WTC11 (cell line): Measurements from ENCODE around the gene BOC. TPM values are rescaled to one million over a fixed set of nuclear protein-coding genes. Genes with fewer than 3 reads are reported as not detected.

ENCODE experiments used
- ATAC-seq: fragments of 200-7000 bp; cut with Tn5 transposase; 2 replicates; pipeline ENCODE4 v1.10.0; 2021; ENCODE audit warnings: mild to moderate bottlenecking, moderate library complexity
- CTCF ChIA-PET: fragments of 300-600 bp; sonication (Branson Sonifier 250); formaldehyde crosslinking; loops from one replicate; lab custom pipeline; 2021; ENCODE audit warnings: antibody characterized with exemption; lab: Charles Lee
- POLR2A ChIA-PET: fragments of 350-600 bp; sonication (Branson Sonifier 250); formaldehyde crosslinking; loops from one replicate; lab custom pipeline; 2021; ENCODE audit warnings: antibody characterized with exemption; lab: Charles Lee
- DNase-seq: peaks from one replicate; pipeline ENCODE4 v3.0.0; 2021; ENCODE audit warnings: low spot score
- H3K27ac Mint-ChIP-seq: 2 replicates; pipeline ENCODE4 v1.8.0; 2021; ENCODE audit warnings: mixed read lengths
- H3K27me3 Mint-ChIP-seq: 2 replicates; pipeline ENCODE4 v1.8.0; 2021; ENCODE audit warnings: low read depth, mild to moderate bottlenecking, moderate library complexity, mixed read lengths
- H3K36me3 Mint-ChIP-seq: 2 replicates; pipeline ENCODE4 v1.8.0; 2021; ENCODE audit warnings: mixed read lengths
- H3K4me1 Mint-ChIP-seq: 2 replicates; pipeline ENCODE4 v1.8.0; 2022; ENCODE audit warnings: mixed read lengths
- H3K4me3 Mint-ChIP-seq: 2 replicates; pipeline ENCODE4 v1.8.0; 2021; ENCODE audit warnings: mild to moderate bottlenecking, moderate library complexity, mixed read lengths
- H3K9me3 Mint-ChIP-seq: 2 replicates; pipeline ENCODE4 v1.8.0; 2021; ENCODE audit warnings: mixed read lengths
- CREB1 ChIP-seq: sonication (generic); formaldehyde crosslinking; IDR thresholded peaks from 2 replicates; pipeline ENCODE4 v1.8.0; 2023; ENCODE audit warnings: mild to moderate bottlenecking, missing genetic modification reagents
- E2F1 ChIP-seq: sonication (generic); formaldehyde crosslinking; IDR thresholded peaks from 2 replicates; pipeline ENCODE4 v1.8.0; 2022; ENCODE audit warnings: mild to moderate bottlenecking, missing genetic modification reagents
- E2F5 ChIP-seq: sonication (generic); formaldehyde crosslinking; IDR thresholded peaks from 2 replicates; pipeline ENCODE4 v1.8.1; 2022; ENCODE audit warnings: mild to moderate bottlenecking, moderate library complexity, missing genetic modification reagents
- FOXP1 ChIP-seq: sonication (generic); formaldehyde crosslinking; IDR thresholded peaks from 2 replicates; pipeline ENCODE4 v1.8.0; 2022; ENCODE audit warnings: missing genetic modification reagents, mild to moderate bottlenecking, moderate library complexity, borderline replicate concordance
- JAZF1 ChIP-seq: fragments of 250-450 bp; sonication (Bioruptor Pico); IDR thresholded peaks from 2 replicates; pipeline ENCODE4 v1.9.0; 2021; ENCODE audit warnings: moderate library complexity, mild to moderate bottlenecking, inconsistent platforms
- MAX ChIP-seq: sonication (generic); formaldehyde crosslinking; IDR thresholded peaks from 2 replicates; pipeline ENCODE4 v1.8.0; 2022; ENCODE audit warnings: mild to moderate bottlenecking, missing genetic modification reagents
- MLX ChIP-seq: sonication (generic); formaldehyde crosslinking; IDR thresholded peaks from 2 replicates; pipeline ENCODE4 v1.8.1; 2023; ENCODE audit warnings: mild to moderate bottlenecking, missing genetic modification reagents, moderate library complexity
- MXD4 ChIP-seq: fragments of 250-450 bp; sonication (Bioruptor Pico); IDR thresholded peaks from 2 replicates; pipeline ENCODE4 v1.8.0; 2021; ENCODE audit warnings: mild to moderate bottlenecking, moderate library complexity, borderline replicate concordance
- NR1H2 ChIP-seq: sonication (generic); formaldehyde crosslinking; IDR thresholded peaks from 2 replicates; pipeline ENCODE4 v1.9.0; 2021; ENCODE audit warnings: mild to moderate bottlenecking, moderate library complexity, missing genetic modification reagents
- NR3C1 ChIP-seq: sonication (generic); formaldehyde crosslinking; conservative IDR thresholded peaks from 2 replicates; pipeline ENCODE4 v1.8.1; 2023; ENCODE audit warnings: low read depth, mild to moderate bottlenecking, missing genetic modification reagents
- OVOL2 ChIP-seq: fragments of 250-450 bp; sonication (Bioruptor Pico); IDR thresholded peaks from 2 replicates; pipeline ENCODE4 v1.9.0; 2021; ENCODE audit warnings: mild to moderate bottlenecking, borderline replicate concordance
- SOX15 ChIP-seq: fragments of 250-450 bp; sonication (Bioruptor Pico); IDR thresholded peaks from 2 replicates; pipeline ENCODE4 v1.9.0; 2021; ENCODE audit warnings: mild to moderate bottlenecking
- SP1 ChIP-seq: sonication (generic); formaldehyde crosslinking; conservative IDR thresholded peaks from 2 replicates; pipeline ENCODE4 v1.8.1; 2022; ENCODE audit warnings: missing genetic modification reagents
- TEAD1 ChIP-seq: sonication (generic); formaldehyde crosslinking; IDR thresholded peaks from 2 replicates; pipeline ENCODE4 v1.8.0; 2022; ENCODE audit warnings: mild to moderate bottlenecking, missing genetic modification reagents
- ZNF219 ChIP-seq: sonication (generic); formaldehyde crosslinking; IDR thresholded peaks from 2 replicates; pipeline ENCODE4 v1.8.0; 2023; ENCODE audit warnings: missing genetic modification reagents, mild to moderate bottlenecking, borderline replicate concordance
- total RNA-seq: library from RNA; stranded (reverse); gene quantifications from 3 replicates; pipeline ENCODE4 v1.2.3, GENCODE V29; 2021
- TF ChIP-seq, protein P1 (sequence below): sonication (generic); formaldehyde crosslinking; IDR thresholded peaks from 2 replicates; pipeline ENCODE4 v1.8.1; 2023; ENCODE audit warnings: mild to moderate bottlenecking, missing genetic modification reagents, moderate library complexity
- TF ChIP-seq, protein P2 (sequence below): fragments of 200-600 bp; IDR thresholded peaks from 2 replicates; pipeline ENCODE4 v1.8.0; 2022; ENCODE audit warnings: antibody characterized with exemption

BOC gene
- total RNA-seq, 1 experiment from 2014 or later: 8.0 TPM

- CTCF ChIA-PET: interaction anchor here (0.7 kb wide), 1 partner anchor 88 kb away, joined by 3 read pairs; no protein-coding TSS in a partner anchor
- H3K4me3 Mint-ChIP-seq: no peak overlapping the region
- H3K36me3 Mint-ChIP-seq: no peaks in the 10 kb centered on the region; the same call in 1 of the 2 replicates
- no peaks in the 10 kb centered on the region for H3K27me3 Mint-ChIP-seq
- no peak for DNase-seq
- POLR2A ChIA-PET: no interaction called here
- H3K4me1 Mint-ChIP-seq: no peaks in the 10 kb centered on the region
- H3K9me3 Mint-ChIP-seq: peaks cover 28% of the 10 kb centered on the region
- no peak overlapping the region for H3K27ac Mint-ChIP-seq
- no peak for TF ChIP-seq NR1H2 (CRISPR knock-in tag)
- no peak for TF ChIP-seq MXD4 (CRISPR knock-in tag)
- TF ChIP-seq OVOL2 (CRISPR knock-in tag): no peak
- no peak for TF ChIP-seq SOX15 (CRISPR knock-in tag)
- TF ChIP-seq, all 79 proteins: peak for 0
- ATAC-seq: no peak
These were observed 11.0 kb upstream of the BOC start for GRCh38 chr3:113200351-113200750.

DNA sequence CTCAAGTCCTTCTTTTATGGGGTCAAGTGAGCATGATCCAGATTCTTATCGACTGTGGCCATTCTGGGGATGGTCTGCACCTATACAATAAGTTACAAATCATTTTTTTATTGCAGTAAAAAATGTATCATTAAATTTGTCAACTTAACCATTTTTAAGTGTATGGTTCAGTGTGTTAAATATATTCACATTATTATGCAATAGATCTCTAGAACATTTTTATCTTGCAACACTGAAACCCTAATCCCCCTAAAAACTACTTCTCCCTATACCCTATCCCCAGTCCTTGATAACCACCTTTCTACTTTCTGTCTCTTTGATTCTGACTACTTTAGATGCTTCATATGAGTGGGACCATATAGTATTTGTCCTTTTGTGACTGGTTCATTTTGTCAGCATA lies 10.4 kb upstream of the BOC start:
- Mint-ChIP-seq H3K9me3 (peaks cover 28% of the 10 kb centered on the region), H3K36me3 (no peaks in the 10 kb centered on the region; the same call in 1 of the 2 replicates)
- POLR2A ChIA-PET: no interaction called here
- DNase-seq: no peak
- no peak for TF ChIP-seq SOX15 (CRISPR knock-in tag)
- no peak for TF ChIP-seq SP1 (CRISPR knock-in tag)
- TF ChIP-seq CREB1 (CRISPR knock-in tag): no peak
- no peak for TF ChIP-seq ZNF219 (CRISPR knock-in tag)
- no peak for TF ChIP-seq TEAD1 (CRISPR knock-in tag)
- no peak for TF ChIP-seq MAX
- no peak for TF ChIP-seq E2F5 (CRISPR knock-in tag)
- no peak for TF ChIP-seq JAZF1
- no peak for TF ChIP-seq NR3C1 (CRISPR knock-in tag)
- no peak for TF ChIP-seq FOXP1 (CRISPR knock-in tag)
- TF ChIP-seq, protein P1, sequence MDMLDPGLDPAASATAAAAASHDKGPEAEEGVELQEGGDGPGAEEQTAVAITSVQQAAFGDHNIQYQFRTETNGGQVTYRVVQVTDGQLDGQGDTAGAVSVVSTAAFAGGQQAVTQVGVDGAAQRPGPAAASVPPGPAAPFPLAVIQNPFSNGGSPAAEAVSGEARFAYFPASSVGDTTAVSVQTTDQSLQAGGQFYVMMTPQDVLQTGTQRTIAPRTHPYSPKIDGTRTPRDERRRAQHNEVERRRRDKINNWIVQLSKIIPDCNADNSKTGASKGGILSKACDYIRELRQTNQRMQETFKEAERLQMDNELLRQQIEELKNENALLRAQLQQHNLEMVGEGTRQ (CRISPR knock-in tag): no peak
- no peak for TF ChIP-seq E2F1 (CRISPR knock-in tag)
- TF ChIP-seq, all 79 proteins: peak for 0
- CTCF ChIA-PET: no interaction called here
- H3K4me3 Mint-ChIP-seq: no peak overlapping the region
- H3K4me1 Mint-ChIP-seq: no peaks in the 10 kb centered on the region
- no peaks in the 10 kb centered on the region for H3K27me3 Mint-ChIP-seq
- no peak overlapping the region for H3K27ac Mint-ChIP-seq
- no peak for ATAC-seq

DNA sequence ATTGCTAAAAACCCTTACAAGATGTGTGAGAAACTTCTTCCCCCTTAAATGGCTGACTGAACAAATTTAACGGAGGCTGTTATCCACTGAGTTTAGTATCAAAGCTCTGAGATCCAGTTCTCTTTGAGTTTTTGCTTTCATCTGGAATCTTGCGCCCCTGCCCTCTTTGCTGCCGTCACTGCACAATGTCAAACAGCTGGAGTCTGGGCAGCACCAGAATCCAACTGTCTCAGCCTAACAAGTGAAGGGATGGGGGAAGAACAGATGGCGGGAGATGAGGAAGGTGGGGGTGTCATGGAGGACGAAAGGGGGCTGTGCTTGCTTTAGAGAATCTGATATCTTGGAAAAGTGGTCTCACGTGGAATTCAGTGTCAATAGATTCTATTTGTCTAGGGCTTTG lies 7.0 kb upstream of the BOC start:
- ChIA-PET POLR2A (no interaction called here), CTCF (interaction anchor here (1.1 to 2.0 kb wide), 2 partner anchors 42 to 84 kb away, joined by 3 to 11 read pairs; no protein-coding TSS in a partner anchor)
- no peak overlapping the region for H3K27ac Mint-ChIP-seq
- no peaks in the 10 kb centered on the region for H3K27me3 Mint-ChIP-seq
- DNase-seq: no peak
- H3K36me3 Mint-ChIP-seq: no peaks in the 10 kb centered on the region
- H3K4me3 Mint-ChIP-seq: no peak overlapping the region
- peaks cover 6% of the 10 kb centered on the region for H3K9me3 Mint-ChIP-seq
- peaks cover 5% of the 10 kb centered on the region for H3K4me1 Mint-ChIP-seq
- ATAC-seq: no peak
- TF ChIP-seq, protein P2, sequence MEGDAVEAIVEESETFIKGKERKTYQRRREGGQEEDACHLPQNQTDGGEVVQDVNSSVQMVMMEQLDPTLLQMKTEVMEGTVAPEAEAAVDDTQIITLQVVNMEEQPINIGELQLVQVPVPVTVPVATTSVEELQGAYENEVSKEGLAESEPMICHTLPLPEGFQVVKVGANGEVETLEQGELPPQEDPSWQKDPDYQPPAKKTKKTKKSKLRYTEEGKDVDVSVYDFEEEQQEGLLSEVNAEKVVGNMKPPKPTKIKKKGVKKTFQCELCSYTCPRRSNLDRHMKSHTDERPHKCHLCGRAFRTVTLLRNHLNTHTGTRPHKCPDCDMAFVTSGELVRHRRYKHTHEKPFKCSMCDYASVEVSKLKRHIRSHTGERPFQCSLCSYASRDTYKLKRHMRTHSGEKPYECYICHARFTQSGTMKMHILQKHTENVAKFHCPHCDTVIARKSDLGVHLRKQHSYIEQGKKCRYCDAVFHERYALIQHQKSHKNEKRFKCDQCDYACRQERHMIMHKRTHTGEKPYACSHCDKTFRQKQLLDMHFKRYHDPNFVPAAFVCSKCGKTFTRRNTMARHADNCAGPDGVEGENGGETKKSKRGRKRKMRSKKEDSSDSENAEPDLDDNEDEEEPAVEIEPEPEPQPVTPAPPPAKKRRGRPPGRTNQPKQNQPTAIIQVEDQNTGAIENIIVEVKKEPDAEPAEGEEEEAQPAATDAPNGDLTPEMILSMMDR: no peak
- no peak for TF ChIP-seq MLX (CRISPR knock-in tag)
- TF ChIP-seq, all 79 proteins: peak for 0
